ENCODE results near the gene PPRC1.

PPRC1 gene

GRCh38 chr10:102150970-102151773 is 18.3 kb downstream of the PPRC1 start:
- DNase-seq, result no peak

- DNase-seq, result peak; percentile 99
Observed at GRCh38 chr10:102151774-102152544, 19.1 kb downstream of the PPRC1 start, which contains the start of gene NOLC1. Gene NOLC1 (plus strand): TSS chr10:102152389. CDS start chr10:102152411, 22 bp downstream.

- DNase-seq, result no peak
Observed at GRCh38 chr10:102152545-102152890, 19.7 kb downstream of the PPRC1 start.

- DNase-seq, result no peak
Observed at GRCh38 chr10:102153093-102153620, 20.3 kb downstream of the PPRC1 start.

GRCh38 chr10:102154466-102155116 is 21.8 kb downstream of the PPRC1 start:
- DNase-seq, result no peak

- no peak for DNase-seq
Observed at GRCh38 chr10:102157224-102157623, 24.4 kb downstream of the PPRC1 start.

- no peak for DNase-seq
Observed at GRCh38 chr10:102159051-102159597, 26.3 kb downstream of the PPRC1 start.

- DNase-seq, result no peak
Observed at GRCh38 chr10:102159831-102160230, 27.0 kb downstream of the PPRC1 start.

GRCh38 chr10:102163342-102163989 is 30.6 kb downstream of the PPRC1 start:
- DNase-seq, result no peak

- DNase-seq, result no peak
Observed at GRCh38 chr10:102167861-102168260, 35.0 kb downstream of the PPRC1 start.

- no peak for DNase-seq
Observed at GRCh38 chr10:102170602-102171001, 37.8 kb downstream of the PPRC1 start.

- DNase-seq, result no peak
Observed at GRCh38 chr10:102172288-102172687, 39.4 kb downstream of the PPRC1 start.

- DNase-seq, result no peak
Observed at GRCh38 chr10:102175415-102175814, 42.6 kb downstream of the PPRC1 start.

GRCh38 chr10:102184606-102185005 is 51.8 kb downstream of the PPRC1 start:
- no peak for DNase-seq

GRCh38 chr10:102185272-102185671 is 52.4 kb downstream of the PPRC1 start:
- no peak for DNase-seq

- DNase-seq, result no peak
Observed at GRCh38 chr10:102185811-102186527, 53.1 kb downstream of the PPRC1 start.

GRCh38 chr10:102188298-102188940 is 55.6 kb downstream of the PPRC1 start:
- no peak for DNase-seq

- DNase-seq, result peak; percentile 15
Observed at GRCh38 chr10:102188941-102189898, 56.4 kb downstream of the PPRC1 start.

GRCh38 chr10:102191956-102192355 is 59.1 kb downstream of the PPRC1 start:
- DNase-seq, result no peak

- no peak for DNase-seq
Observed at GRCh38 chr10:102195296-102195870, 62.5 kb downstream of the PPRC1 start.
